HG03066 (cell line): ENCODE measurements around the gene SMARCC1.

Experiments
- ATAC-seq: cut with Tn5 transposase; IDR thresholded peaks from one replicate; pipeline ENCODE4 v1.9.1; 2021; ENCODE audit warnings: low read depth; ENCODE audit not compliant: unreplicated experiment

The SMARCC1 gene

DNA sequence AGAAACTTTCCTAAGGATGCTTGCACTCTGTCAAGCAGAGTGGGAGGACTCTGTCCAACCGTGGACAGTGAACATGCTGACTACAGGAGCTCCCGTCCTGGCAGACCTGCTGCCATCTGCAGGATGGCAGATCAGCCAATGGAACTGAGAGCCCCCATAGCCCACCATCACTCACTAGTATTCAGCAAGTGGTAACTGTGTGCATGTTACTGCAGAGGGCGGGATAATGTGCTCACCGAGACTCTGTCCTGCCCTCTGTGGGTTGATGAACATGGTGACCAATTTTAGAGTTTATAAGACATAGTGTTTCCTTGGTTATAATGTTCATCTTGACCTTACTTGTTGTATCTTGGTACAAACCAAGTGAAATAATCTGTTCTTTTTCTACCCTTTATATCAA, 214.5 kb downstream of the SMARCC1 start:
- ATAC-seq = no peak

DNA sequence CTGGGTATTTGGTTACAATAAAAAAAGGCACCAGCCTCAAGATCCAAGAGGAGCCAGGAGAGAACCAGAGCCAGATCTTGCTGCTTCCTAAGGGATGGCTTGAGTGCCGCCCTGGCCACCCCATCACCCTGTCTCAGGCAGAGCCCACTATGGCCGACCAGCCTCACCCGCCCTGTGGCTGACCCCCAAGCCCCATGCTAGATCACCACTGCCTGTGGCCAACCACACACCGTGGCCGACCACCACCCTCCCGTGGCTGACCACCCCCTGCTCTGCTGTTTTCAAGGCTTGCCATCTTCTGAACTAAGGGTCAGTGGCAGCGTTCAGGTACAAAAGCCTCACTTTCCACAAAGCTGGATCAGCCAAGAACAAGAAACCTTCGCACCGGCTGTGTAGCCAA, 215.0 kb downstream of the SMARCC1 start:
- no peak for ATAC-seq

DNA sequence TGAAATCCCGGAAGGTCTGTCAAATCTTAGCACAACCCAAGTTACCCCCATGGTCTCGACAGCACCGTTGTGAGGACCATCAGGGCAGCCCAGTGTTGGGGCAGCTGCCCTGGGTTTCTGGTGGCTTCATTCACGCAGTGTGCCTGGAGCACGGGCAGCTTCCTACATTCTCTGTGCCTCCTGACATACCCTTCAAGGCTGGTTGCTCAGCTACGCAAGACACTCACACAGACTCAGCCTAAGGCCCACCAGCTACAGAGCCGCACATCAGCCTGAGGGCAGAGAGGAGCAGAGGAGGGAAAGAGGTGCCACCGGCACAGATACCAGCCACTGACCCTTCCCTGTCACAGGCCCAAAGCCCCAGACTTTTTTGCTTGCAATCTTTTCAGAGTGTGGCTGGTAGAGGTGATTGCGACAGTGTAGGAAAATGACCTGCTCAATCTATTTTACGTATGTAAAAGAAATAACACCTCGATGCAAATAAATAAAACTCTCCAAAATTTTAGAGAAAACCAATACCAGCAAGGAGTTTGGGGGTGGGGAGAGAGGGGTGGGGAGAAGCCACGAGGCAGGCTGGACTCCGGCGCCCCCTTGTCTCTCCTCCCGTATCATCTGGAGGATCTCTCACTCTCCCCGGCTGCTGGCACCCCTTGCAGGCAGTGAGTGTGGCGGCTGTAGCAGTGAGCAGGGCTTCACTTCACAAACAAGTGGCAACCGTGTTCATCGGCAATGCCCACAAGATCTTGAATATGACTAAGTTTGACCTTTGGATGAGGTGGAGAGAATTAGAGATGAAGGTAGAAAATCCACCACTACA, 215.8 kb downstream of the SMARCC1 start:
- no peak for ATAC-seq

DNA sequence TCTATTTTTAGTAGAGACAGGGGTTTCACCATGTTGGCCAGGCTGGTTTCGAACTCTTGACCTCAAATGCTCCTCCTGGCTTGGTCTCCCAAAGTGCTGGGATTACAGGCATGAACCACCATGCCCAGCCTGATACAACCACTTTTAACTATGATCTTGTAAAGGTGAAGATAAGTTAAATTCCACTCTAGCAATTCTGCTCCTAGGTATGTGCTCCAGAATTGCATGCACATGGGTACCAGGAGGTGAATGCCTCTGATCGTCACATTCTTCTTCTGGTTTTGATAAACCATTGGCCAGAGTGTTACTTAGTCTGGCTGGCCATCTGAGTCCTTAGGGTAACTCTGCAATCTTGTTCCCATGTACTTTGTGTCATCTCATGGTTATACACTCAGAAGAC, 225.3 kb downstream of the SMARCC1 start:
- ATAC-seq = no peak

DNA sequence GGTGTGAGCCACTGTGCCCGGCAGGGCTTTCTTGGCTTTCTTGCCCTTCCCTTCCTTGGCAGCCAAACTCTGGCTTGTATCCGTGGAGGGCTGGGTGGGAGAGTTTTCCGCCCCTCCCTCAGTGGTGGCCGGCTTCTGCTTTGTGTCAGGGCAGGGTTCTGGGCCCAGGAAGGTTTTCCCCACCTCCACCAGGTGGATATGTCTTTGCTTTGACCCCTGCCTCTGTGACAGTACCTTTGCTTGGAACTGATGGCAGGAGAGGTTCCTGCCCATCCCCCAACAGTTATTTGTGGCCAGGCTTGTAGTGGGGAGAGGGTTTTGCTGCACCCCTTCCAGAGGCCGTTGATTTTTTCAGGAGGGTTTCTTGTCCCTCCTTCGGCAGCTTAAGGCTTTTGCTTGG, 227.4 kb downstream of the SMARCC1 start:
- ATAC-seq = no peak

DNA sequence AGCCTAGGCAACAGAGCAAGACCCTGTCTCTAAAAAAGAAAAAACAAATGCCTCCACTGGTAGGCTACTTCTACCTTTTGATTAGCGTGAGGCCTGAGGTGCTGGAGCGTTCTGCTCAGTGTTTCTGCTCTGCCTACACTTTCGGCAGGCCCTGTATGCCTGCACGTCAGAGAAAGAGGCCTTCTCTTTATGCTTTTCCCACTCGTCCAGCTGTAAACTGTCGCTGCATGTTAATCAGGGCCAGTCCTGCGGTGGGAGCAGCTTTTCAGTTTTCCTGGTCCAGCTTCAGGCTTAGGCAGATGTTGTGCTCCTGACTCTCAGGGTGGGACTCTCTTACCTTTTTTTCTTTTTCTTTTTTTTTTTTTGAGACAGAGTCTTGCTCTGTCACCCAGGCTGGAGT, 228.3 kb downstream of the SMARCC1 start:
- ATAC-seq = no peak

DNA sequence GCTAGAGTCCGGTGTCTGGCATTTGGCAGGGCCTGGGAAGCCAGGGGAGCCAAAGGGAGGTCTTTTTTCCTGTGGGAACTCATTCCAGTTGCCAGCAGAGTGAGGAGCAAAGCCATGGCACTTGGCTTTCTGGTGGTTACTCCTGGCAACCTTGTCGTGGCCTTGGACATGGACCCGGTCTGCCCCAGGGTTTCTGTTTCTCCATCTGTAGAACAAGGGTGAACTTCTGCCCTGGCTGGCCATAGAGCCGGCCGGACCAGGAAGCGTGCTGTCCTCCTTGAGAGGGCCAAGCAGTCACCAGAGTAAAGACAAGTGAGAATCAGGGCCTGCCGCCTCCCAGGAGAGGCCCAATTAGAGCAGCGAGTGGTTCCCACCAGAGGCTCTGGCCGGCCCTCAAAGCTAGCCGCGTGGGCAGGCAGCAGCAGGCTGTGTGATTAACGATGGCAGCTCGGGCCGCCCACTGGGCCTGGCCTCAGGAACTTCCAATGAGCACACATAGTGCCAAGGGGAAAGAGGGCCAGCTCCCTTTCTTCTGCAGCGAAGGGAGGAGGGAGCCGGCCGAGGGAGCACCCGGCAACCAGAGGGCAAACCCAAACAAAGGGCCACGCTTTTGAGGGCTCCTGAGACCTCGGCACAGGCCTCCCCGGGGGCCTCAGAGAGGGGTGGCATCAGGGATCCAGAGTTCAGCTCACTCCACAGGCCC, 239.1 kb downstream of the SMARCC1 start:
- ATAC-seq = no peak

DNA sequence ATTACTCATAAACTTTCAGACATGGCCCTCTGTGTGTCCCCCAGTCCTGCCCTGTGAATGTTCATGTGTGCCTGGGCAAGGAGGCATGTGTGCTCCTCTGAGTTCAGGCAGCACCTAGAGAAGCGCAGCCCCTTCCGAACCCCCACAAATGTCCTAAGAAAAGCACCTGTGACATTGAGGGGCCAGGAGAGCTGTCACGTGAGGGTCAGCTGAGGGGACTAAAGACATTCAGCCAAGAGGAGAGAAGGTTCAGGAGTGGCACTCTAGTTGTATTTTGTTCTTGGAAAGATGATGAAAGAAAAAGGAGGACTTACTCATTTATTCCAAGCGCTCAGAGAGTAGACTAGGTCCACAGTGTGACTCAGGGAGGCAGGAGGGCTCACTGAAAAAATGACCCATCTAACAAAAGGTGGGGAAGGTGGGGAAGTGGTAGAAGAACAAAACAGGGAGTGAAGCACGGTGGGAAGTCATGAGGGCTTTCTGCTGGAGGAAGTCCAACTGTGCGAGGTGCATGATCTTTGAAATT, 240.0 kb downstream of the SMARCC1 start:
- ATAC-seq = no peak

DNA sequence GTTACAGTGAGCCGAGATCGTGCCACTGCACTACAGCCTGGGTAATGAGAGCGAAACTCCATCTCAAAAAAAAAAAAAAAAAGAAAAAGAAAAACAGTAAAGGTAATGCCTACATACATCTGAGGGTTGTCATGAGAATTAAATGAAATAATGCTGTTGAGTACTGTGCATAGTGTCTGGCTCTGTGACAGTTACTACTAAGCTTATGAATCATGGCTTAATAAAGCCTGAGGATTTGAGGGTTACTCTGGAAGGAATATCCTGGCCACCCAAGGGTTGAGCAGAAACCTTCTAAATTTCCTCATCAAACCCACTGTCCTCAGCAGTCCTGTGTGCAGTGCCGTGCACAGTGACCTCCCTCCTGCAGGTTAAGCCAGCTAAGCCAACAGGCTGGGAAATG, 241.4 kb downstream of the SMARCC1 start:
- ATAC-seq = no peak

DNA sequence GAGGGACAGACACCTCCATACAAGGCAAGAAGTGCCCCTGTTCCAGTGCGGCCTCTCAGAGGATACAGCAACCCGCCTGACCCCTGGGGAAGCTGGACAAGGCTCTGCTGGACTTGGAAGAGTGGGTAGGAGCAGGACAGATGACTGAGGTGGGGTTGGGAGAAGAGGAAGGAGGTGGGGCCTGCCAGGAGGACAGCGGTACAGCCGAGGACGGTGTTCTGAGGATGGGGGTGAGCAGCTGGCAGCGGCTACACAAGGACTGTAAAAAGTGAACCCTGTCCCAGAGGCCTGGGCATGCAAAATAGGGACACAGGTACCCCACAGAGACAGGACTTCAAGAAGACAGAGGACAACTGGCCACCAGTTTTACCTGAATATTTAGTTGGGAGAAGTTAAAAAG, 244.7 kb downstream of the SMARCC1 start:
- no peak for ATAC-seq

DNA sequence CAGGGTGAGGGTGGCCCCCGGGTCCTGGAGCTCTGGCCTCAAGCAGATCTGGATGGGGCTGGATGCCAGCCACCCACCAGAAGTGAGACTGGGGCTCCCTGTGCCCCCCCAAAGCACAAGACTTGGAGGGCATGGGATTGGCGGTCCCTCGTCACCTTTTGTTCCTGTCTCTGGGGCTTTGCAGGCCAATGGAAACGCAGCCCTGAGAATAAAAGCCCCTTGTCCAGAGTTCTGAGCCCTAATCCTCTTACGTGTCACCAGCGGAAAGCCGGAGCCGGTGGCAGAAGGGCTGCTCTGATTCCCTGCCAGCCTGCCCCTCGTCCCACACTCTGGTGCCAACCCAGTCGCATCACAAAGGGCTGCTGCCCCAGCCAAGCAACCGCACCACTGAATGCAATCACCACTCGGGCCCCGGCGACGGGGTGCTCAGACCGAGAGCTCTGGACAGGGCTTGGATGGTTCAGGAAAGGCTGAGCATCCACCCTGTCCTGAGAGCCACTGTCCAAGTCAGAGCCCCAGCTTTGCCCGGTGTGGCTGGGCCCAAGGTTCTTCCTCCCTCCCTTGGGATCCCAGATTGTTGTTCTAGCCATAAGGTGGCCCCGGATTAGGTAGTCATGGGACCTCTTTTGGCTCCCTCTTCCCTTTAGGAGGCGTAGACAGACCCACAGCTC, 245.3 kb downstream of the SMARCC1 start:
- no peak for ATAC-seq
